HepG2 (cell line): Measurements from ENCODE around the gene LAMTOR2. TPM values are rescaled to one million over a fixed set of nuclear protein-coding genes. Genes with fewer than 3 reads are reported as not detected.

Experiments
- AGO1 ChIP-seq: fragments of 200-400 bp; formaldehyde crosslinking; IDR thresholded peaks from 2 replicates; pipeline ENCODE4 v1.6.1; 2017; ENCODE audit warnings: mild to moderate bottlenecking, low read depth, low read length, moderate library complexity; ENCODE audit not compliant: poor library complexity, severe bottlenecking
- ARID5B ChIP-seq: IDR thresholded peaks from 2 replicates; pipeline ENCODE4 v1.4.0; 2020; ENCODE audit warnings: mild to moderate bottlenecking, missing genetic modification reagents
- ELF1 ChIP-seq: sonication (generic); formaldehyde crosslinking; IDR thresholded peaks from 2 replicates; pipeline ENCODE4 v1.4.0; 2020; ENCODE audit warnings: missing genetic modification reagents
- GFI1 ChIP-seq: sonication (generic); formaldehyde crosslinking; IDR thresholded peaks from 2 replicates; pipeline ENCODE4 v1.5.0; 2020; ENCODE audit warnings: missing genetic modification reagents, mild to moderate bottlenecking, borderline replicate concordance
- GMEB1 ChIP-seq: sonication (generic); formaldehyde crosslinking; IDR thresholded peaks from 2 replicates; pipeline ENCODE4 v1.5.1; 2020; ENCODE audit warnings: missing genetic modification reagents, mild to moderate bottlenecking, borderline replicate concordance
- HHEX ChIP-seq: IDR thresholded peaks from 2 replicates; pipeline ENCODE4 v1.6.1; 2016; ENCODE audit warnings: control low read depth
- MTERF4 ChIP-seq: sonication (generic); formaldehyde crosslinking; IDR thresholded peaks from 2 replicates; pipeline ENCODE4 v1.8.0; 2023; ENCODE audit warnings: mild to moderate bottlenecking, missing genetic modification reagents
- NCOA2 ChIP-seq: sonication (generic); formaldehyde crosslinking; IDR thresholded peaks from 2 replicates; pipeline ENCODE4 v1.8.0; 2022; ENCODE audit warnings: inconsistent platforms
- NCOA5 ChIP-seq: sonication (generic); formaldehyde crosslinking; IDR thresholded peaks from 2 replicates; pipeline ENCODE4 v1.4.0; 2020; ENCODE audit warnings: missing genetic modification reagents
- PRPF4 ChIP-seq: fragments of 200-400 bp; formaldehyde crosslinking; IDR thresholded peaks from 2 replicates; pipeline ENCODE4 v1.6.1; 2016; ENCODE audit warnings: low read length, low read depth; ENCODE audit not compliant: poor library complexity, severe bottlenecking
- TFAP4 ChIP-seq: sonication (generic); IDR thresholded peaks from 2 replicates; pipeline ENCODE4 v1.6.1; 2016; ENCODE audit warnings: low read depth, borderline replicate concordance
- ZEB1 ChIP-seq: IDR thresholded peaks from 2 replicates; pipeline ENCODE4 v1.6.1; 2012; ENCODE audit warnings: mild to moderate bottlenecking, low read depth, inconsistent platforms; ENCODE audit not compliant: insufficient replicate concordance
- ZFP41 ChIP-seq: sonication (generic); formaldehyde crosslinking; IDR thresholded peaks from 2 replicates; pipeline ENCODE4 v1.4.0; 2020; ENCODE audit warnings: mild to moderate bottlenecking, missing genetic modification reagents, borderline replicate concordance
- ZNF160 ChIP-seq: sonication (generic); formaldehyde crosslinking; IDR thresholded peaks from 2 replicates; pipeline ENCODE4 v1.8.0; 2022; ENCODE audit warnings: mild to moderate bottlenecking, inconsistent platforms, missing genetic modification reagents
- ZNF34 ChIP-seq: sonication (generic); formaldehyde crosslinking; IDR thresholded peaks from 2 replicates; pipeline ENCODE4 v1.4.0; 2020; ENCODE audit warnings: mild to moderate bottlenecking, missing genetic modification reagents, borderline replicate concordance
- ZNF503 ChIP-seq: sonication (generic); formaldehyde crosslinking; IDR thresholded peaks from 2 replicates; pipeline ENCODE4 v1.4.0; 2020; ENCODE audit warnings: missing genetic modification reagents
- ZNF614 ChIP-seq: IDR thresholded peaks from 2 replicates; pipeline ENCODE4 v1.6.1; 2018; ENCODE audit warnings: missing biosample characterization, missing genetic modification reagents, inconsistent platforms, borderline replicate concordance
- ZNF629 ChIP-seq: sonication (generic); formaldehyde crosslinking; conservative IDR thresholded peaks from 2 replicates; pipeline ENCODE4 v1.5.0; 2020; ENCODE audit warnings: missing genetic modification reagents
- ZNF670 ChIP-seq: sonication (generic); formaldehyde crosslinking; IDR thresholded peaks from 2 replicates; pipeline ENCODE4 v1.8.0; 2022; ENCODE audit warnings: mild to moderate bottlenecking, missing genetic modification reagents, borderline replicate concordance
- ZSCAN31 ChIP-seq: sonication (generic); formaldehyde crosslinking; IDR thresholded peaks from 2 replicates; pipeline ENCODE4 v1.5.0; 2020; ENCODE audit warnings: low read depth, mild to moderate bottlenecking, missing genetic modification reagents
- polyA plus RNA-seq, 8 experiments: library from polyadenylated mRNA; depleted of rRNA in 3 of 8; stranded (reverse) in 7 of 8; unstranded in 1 of 8; fragments of >200 nt; fragmentation: Illumina TruSeq in 4 of 8; extraction: Trizol in 4 of 8; gene quantifications; 2 replicates each; pipeline versions ENCODE4 v1.2.1 to v1.2.3, GENCODE V29; 2011 to 2016; ENCODE audit warnings: low read depth in 4 of 8, missing spikeins in 1 of 8, mixed read lengths in 1 of 8; ENCODE audit not compliant: insufficient read depth in 1 of 8
- total RNA-seq, 5 experiments: library from RNA; depleted of rRNA; stranded (reverse); fragments of >200 nt; fragmentation: Illumina TruSeq; extraction: Trizol; gene quantifications; 2 replicates each; pipeline ENCODE4 v1.2.3, GENCODE V29; 2016; ENCODE audit warnings: low read depth in 1 of 5

LAMTOR2 gene
- total and polyA plus RNA-seq, 2 of the 13 experiments (the other 11 are each of a cell fraction or from before 2014, with no cell fraction given) = 36.5 to 66.4 TPM

- TF ChIP-seq ZNF629 (CRISPR knock-in tag) (no peak), ZEB1 (peak; percentile 90), MTERF4 (CRISPR knock-in tag) (no peak), PRPF4 (no peak), ZSCAN31 (no peak; the same call in none of the 2 replicates), ZNF503 (CRISPR knock-in tag) (peak; percentile 91), ARID5B (CRISPR knock-in tag) (peak; percentile 93), NCOA2 (CRISPR knock-in tag) (peak; percentile 92), NCOA5 (CRISPR knock-in tag) (no peak), ZNF34 (CRISPR knock-in tag) (no peak), GMEB1 (peak; percentile 62; the same call in 1 of the 2 replicates), AGO1 (no peak), ZNF160 (CRISPR knock-in tag) (no peak), ZNF614 (CRISPR knock-in tag) (peak; percentile 90), GFI1 (CRISPR knock-in tag) (peak; percentile 93), TFAP4 (peak; percentile 76; the same call in 1 of the 2 replicates), ELF1 (CRISPR knock-in tag) (no peak), ZFP41 (CRISPR knock-in tag) (no peak), ZNF670 (CRISPR knock-in tag) (peak; percentile 82; the same call in 1 of the 2 replicates), HHEX (peak; percentile 61; the same call in 1 of the 2 replicates)
Observed at GRCh38 chr1:156086256-156086662, 31.7 kb downstream of the LAMTOR2 start (continued).
